ENCODE results near the gene KRTAP10-1.
"Not testable (repeated sequence)": the region's sequence is repeated elsewhere in the genome, so short reads cannot be mapped to it uniquely, and the experiment has no call there.

Gene KRTAP10-1

DNA sequence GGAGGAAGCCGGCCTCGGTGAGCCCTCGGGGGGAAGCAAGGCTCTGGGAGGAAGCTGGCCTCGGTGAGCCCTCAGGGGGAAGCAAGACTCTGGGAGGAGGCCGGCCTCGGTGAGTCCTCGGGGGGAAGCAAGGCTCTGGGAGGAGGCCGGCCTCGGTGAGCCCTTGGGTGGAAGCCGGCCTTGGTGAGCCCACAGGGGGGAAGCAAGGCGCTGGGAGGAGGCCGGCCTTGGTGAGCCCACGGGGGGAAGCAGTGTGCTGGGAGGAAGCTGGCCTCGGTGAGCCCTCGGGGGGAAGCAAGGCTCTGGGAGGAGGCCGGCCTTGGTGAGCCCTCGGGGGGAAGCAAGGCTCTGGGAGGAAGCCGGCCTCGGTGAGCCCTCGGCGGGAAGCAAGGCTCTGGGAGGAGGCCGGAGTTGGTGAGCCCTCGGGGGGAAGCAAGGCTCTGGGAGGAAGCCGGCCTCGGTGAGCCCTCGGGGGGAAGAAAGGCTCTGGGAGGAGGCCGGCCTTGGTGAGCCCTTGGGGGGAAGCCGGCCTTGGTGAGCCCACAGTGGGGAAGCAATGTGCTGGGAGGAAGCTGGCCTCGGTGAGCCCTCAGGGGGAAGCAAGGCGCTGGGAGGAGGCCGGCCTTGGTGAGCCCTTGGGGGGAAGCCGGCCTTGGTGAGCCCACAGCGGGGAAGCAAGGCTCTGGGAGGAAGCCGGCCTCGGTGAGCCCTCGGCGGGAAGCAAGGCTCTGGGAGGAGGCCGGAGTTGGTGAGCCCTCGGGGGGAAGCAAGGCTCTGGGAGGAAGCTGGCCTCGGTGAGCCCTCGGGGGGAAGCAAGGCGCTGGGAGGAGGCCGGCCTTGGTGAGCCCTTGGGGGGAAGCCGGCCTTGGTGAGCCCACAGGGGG lies 36.7 kb downstream of the KRTAP10-1 start:
- not testable (repeated sequence) for DNase-seq (ENCODE audit: low read depth)

GRCh38 chr21:44502171-44502958 lies 37.6 kb downstream of the KRTAP10-1 start:
- DNase-seq (ENCODE audit: low read depth) = no peak

- DNase-seq (ENCODE audit: low read depth) = no peak
Observed at GRCh38 chr21:44500111-44500510, 39.9 kb downstream of the KRTAP10-1 start.

DNA sequence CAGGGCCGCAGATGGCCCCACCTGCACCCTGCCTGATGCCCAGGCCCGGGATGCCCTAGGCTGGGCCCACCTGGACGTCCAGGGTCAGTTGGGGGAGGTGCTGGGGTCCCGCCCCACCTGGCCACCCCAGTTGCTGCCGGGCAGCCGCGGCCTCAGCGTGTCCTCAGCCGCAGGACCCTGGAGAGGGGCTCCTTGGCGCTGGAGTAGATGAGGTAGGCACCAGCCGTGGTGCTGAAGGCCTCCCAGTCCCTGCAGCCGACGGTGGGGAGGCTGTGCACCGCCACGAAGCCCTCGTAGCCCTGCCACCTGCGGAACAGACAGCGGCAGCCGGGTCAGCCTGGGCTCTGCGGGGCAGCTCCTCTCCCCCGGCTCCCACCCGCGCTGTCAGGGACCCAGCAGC lies 40.4 kb downstream of the KRTAP10-1 start:
- no peak for DNase-seq (ENCODE audit: low read depth)

DNA sequence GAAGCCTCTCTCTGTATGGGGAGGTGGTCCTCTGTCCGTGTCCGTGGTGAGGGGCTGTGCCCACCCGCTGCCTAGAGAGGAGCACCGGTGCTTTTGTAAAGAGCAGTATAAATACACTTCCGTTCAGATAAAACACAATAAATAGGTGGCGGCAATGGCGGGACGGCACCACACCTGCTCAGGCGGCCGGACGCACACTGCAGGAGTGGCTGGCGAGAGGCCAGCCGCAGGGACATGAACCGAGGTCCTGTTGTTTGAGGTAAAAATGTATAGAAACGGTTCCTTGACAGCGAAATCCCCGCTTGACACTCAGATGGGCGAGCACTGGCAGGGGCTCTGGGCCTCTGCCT lies 40.8 kb downstream of the KRTAP10-1 start:
- no peak for DNase-seq (ENCODE audit: low read depth)

DNA sequence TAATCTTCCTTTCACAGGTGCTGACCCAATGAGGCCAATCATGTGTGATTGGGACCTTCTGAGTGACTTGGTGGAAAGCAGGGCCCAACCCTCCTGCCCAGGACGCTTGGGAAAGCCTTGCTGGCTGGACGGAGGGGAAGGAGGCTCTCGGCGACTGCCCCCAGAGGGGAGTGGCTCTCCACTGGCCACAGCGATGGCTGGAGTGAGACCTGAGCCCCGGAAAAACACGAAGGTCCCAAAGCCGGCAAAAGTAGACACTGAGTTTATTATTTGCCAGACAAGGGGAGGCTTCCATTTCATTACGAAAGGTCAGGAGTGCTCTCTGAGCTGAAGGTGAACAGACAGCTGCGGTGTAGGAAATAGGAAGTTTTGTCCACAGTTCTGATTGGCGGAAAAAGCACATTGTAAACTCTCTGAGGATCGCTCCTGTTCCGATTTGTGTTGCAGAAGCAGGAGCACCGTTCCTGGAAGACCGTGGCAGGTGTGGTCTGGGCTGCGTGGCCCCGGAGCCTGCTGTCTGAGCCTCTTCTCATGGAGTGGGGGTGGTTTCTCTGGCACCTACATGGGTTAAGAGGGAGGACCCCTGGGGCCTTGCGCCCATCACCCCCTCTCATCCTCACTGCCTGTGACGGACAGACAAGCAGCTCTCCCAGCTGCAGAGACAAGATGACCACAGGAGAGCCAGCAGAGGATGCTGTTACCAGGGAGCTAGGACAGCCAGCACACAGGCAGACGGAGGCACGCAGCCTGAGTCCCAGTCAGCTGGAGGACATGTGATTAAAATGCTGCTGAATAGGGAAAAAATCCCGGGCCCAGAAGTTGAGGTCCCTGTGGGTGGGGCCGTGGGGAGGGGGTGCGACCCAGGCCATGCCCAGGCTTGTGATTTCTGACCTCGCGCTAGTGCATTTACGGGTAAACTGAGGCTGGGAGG lies 41.5 kb downstream of the KRTAP10-1 start:
- no peak for DNase-seq (ENCODE audit: low read depth)

DNA sequence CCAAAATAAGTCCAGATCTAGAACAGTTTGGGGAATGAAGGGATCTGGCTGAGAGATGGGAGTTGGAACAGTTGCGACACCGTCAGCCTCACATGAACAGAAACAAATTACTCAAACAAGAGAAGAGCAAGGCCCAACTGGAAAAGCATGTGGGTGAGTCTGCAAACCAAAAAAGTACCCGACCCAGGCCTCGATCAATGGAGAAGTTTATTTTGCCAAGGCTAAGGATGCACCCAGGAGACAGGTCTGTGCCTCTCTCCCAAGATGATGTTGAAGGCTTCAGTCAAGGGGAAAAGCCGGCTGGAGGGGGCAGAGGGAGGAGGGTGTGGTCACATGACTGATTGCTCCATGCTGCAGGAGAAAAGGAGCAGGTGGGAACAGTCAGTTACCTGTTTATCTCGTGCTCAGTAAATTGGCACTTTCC lies 42.3 kb downstream of the KRTAP10-1 start:
- no peak for DNase-seq (ENCODE audit: low read depth)

DNA sequence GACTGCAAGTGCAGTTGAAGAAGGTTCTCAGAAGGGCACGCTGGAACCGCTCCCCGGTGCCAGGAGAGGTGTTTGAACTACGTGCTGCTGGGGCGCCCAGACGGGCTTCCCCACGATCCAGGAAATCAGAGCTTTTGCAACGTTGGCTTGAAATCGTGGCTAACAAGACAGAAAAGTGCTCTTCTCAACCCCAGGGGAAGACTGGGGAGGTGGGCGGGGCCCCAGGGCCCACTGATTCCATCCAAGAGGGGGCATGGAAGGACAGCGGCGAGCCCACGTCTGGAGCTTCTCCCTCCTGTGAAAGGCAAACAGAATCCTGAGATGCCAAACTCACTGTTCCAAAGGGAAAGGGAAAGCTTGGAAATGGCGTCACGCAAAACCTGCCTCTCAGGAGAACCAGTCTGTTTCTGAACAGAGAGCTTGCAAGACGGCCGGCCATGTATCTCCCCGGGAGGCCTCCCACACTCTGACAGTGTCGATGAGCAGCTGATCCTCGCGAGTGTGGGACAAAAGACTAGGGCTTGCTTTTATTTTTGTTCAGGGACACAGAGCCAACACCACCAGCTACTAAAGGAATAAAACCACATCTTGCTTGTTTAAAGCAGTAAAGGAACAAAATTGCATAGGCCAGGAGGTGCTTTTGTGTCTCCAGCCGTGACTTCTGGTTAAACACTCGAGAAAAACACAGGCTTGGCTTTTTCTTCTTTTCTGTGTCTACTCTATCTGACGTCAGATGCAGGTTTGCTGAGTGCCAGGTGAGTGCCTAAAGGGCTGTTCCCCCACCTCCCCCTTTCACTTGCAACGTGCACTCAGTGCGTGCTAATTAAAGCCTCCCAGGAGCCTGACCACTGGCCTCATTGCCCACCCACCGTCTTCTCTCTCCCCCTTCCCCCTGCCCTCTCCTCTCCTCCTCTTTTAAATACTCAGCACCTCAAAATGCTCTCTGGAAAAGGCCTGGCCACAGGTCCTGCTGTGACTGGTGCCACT lies 43.1 kb downstream of the KRTAP10-1 start:
- DNase-seq (ENCODE audit: low read depth) = no peak

- no peak for DNase-seq (ENCODE audit: low read depth)
Observed at GRCh38 chr21:44495611-44496563, 44.1 kb downstream of the KRTAP10-1 start.

DNA sequence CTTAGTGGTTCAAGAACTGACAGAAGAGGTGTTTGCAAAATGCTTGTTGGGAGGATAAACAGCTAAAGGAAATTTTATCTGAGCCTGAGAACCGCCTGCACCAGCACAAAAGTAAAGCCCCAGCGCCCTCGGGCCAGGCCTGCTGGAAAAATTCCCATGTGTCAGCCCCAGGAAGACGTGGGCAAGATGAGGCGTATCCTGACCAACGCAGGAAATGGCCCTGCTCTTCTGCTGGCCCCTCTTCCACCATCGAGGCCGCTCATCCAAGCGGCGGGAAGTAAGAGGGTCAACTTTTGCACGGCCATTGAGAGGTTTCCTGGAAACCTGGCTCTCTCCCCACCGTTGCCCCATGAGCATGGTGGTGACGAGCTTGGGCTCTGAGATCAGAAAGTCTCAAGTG lies 45.0 kb downstream of the KRTAP10-1 start:
- DNase-seq (ENCODE audit: low read depth) = no peak

DNA sequence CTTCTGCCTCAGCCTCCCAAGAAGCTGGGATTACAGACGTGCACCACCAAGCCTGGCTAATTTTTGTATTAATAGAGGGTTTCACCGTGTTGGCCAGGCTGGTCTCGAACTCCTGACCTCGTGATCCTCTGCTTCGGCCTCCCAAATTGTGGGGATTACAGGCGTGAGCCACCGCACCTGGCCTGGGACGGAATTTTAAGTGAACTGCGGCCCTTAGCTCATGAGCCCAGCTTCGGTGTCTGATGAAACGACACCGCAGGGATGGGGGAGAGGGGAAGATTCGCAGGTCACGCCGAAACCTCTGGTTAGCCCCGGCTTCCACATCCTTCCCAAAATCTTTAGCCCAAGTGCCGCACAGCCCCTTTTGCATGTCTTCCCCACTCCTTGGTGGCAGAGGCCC lies 45.6 kb downstream of the KRTAP10-1 start:
- no peak for DNase-seq (ENCODE audit: low read depth)

- no peak for DNase-seq (ENCODE audit: low read depth)
Observed at GRCh38 chr21:44492567-44493385, 47.2 kb downstream of the KRTAP10-1 start.

GRCh38 chr21:44490816-44491215 lies 49.2 kb downstream of the KRTAP10-1 start:
- DNase-seq (ENCODE audit: low read depth) = no peak

DNA sequence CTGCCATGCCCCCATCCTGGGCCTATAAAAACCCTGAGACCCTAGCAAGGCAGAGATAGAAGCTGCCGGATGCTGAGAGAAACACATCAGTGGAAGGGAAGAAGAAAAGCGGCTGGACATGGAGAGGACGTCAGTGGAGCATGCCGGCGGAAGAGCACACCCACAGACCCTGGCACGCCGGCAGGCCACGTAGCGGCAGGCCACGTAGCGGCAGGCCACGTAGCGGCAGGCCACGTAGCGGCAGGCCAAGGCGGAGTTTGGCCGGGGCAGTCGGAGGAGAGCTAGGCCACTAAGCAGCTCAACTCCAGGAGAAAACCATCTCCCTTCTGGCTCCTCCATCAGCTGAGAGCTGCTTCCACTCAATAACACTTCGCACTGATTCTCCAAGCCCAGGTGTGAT lies 49.6 kb downstream of the KRTAP10-1 start:
- DNase-seq (ENCODE audit: low read depth) = no peak

DNA sequence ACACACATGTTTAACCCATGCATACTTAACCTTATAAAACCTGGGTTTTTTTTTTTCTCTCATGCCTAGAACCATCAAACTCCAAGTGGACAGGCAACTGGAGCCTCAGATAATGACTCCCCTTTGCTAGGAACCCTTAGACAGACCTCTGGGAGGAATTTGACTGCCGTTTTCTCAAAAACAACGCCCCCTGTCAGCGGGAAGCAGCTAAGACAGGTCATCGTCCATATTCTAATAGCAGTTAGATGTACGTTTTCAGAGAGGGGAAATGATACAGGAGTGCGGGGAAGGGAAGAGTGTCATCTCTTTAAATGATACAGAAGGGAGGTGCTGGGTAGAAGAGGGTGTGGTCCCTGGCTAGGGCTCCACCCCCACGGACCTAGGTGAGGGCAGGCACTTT lies 50.0 kb downstream of the KRTAP10-1 start:
- DNase-seq (ENCODE audit: low read depth) = no peak
